ENCODE measurements around the gene PSG7. TPM values are rescaled to one million over a fixed set of nuclear protein-coding genes. Genes with fewer than 3 reads are reported as not detected.
"Not testable (repeated sequence)": the region's sequence is repeated elsewhere in the genome, so short reads cannot be mapped to it uniquely, and the experiment has no call there.

PSG7 gene
- total and polyA plus RNA-seq, 12 donors = not detected

- H3K27ac ChIP-seq = no peak overlapping the region
- WGBS, 4 donors = 35 to 44% (median 41%) methylated on average over 13 of the region's 13 CpGs
- no peak overlapping the region for H3K4me3 ChIP-seq
- DNase-seq = peak in 1 of 7 donors; percentile 5
- TF ChIP-seq POLR2A (IDR thresholded peaks at IDR 0.05) = no peak
- TF ChIP-seq, protein P1, sequence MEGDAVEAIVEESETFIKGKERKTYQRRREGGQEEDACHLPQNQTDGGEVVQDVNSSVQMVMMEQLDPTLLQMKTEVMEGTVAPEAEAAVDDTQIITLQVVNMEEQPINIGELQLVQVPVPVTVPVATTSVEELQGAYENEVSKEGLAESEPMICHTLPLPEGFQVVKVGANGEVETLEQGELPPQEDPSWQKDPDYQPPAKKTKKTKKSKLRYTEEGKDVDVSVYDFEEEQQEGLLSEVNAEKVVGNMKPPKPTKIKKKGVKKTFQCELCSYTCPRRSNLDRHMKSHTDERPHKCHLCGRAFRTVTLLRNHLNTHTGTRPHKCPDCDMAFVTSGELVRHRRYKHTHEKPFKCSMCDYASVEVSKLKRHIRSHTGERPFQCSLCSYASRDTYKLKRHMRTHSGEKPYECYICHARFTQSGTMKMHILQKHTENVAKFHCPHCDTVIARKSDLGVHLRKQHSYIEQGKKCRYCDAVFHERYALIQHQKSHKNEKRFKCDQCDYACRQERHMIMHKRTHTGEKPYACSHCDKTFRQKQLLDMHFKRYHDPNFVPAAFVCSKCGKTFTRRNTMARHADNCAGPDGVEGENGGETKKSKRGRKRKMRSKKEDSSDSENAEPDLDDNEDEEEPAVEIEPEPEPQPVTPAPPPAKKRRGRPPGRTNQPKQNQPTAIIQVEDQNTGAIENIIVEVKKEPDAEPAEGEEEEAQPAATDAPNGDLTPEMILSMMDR (IDR thresholded peaks at IDR 0.05) = peak in 3 of 6 experiments; percentile 13 to 30 (median 22)
- intact Hi-C loops (cut with DNase I) = no loop called here
- H3K4me1 ChIP-seq (replicated peaks in 1 of 2) = no peaks in the 10 kb centered on the region
- no peaks in the 10 kb centered on the region for H3K36me3 ChIP-seq (replicated peaks in 1 of 2)
- no peaks in the 10 kb centered on the region for H3K27me3 ChIP-seq
- H3K9me3 ChIP-seq (replicated peaks in 1 of 3) = no peaks in the 10 kb centered on the region
Observed at GRCh38 chr19:42942187-42942789, 5.3 kb upstream of the PSG7 start.

- H3K4me1 ChIP-seq (replicated peaks in 1 of 2); intact Hi-C loops (cut with DNase I); H3K27ac ChIP-seq; H3K27me3 ChIP-seq; H3K4me3 ChIP-seq; H3K9me3 ChIP-seq (replicated peaks in 1 of 3); DNase-seq; H3K36me3 ChIP-seq (replicated peaks in 1 of 2): not testable (repeated sequence)
Observed at GRCh38 chr19:42934726-42935125, 2.3 kb downstream of the PSG7 start.

GRCh38 chr19:42934183-42934582 is 2.8 kb downstream of the PSG7 start:
- H3K27ac ChIP-seq; H3K27me3 ChIP-seq; H3K4me1 ChIP-seq (replicated peaks in 1 of 2); H3K36me3 ChIP-seq (replicated peaks in 1 of 2); H3K9me3 ChIP-seq (replicated peaks in 1 of 3); DNase-seq; intact Hi-C loops (cut with DNase I); H3K4me3 ChIP-seq: not testable (repeated sequence)

DNA sequence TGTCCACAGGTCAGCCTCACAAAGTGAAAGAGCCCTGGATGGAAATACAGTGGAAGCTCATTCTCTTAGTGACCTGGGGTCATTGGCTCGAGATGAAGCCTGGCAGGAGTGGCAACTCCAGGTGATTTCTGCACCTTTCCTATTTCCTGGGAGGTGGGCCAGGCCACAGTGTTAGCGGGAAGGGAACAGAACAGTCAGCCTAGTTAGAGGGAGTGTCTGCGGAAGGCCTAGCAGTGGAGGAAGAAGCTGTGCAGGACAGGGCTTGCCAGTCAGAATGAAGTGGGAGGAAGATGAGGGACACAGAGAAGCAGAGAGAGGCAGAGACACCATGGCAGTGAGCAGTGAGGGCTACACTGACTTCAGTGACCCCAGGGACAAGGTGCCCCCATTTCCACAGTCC is 3.6 kb downstream of the PSG7 start:
- DNase-seq; H3K27ac ChIP-seq; H3K4me3 ChIP-seq; H3K36me3 ChIP-seq (replicated peaks in 1 of 2); H3K4me1 ChIP-seq (replicated peaks in 1 of 2); H3K27me3 ChIP-seq; intact Hi-C loops (cut with DNase I); H3K9me3 ChIP-seq (replicated peaks in 1 of 3): not testable (repeated sequence)
- WGBS, 4 donors = 71 to 82% (median 75%) methylated on average over 3 of the region's 3 CpGs

DNA sequence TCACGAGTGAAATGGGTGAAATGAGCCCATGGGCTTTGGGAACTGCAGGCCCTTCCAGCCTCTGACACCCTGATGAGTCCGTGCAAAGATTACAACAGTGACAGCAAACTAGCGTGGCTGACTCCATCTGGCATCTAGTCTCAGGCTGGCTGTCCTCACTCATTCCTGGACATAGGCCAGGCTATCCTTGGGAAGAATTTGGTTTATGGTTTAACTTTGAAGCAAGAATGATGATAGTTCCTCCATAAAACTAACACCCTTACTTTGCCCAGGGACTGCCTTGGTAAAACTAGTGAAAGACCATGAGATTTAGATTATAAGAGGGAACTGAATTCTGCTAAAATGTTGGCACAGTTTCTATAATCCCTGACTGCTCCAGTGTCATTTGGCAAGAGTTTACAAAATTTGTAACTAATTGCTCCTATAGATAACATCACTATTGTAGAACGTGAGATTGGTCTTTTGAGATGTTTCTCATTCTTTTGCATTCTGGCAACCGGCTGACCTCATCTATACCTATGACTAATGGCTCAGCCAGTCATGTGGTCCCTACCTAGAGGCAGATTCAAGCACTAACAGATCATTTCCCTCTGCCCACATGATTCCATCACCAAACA is 4.4 kb downstream of the PSG7 start:
- 45 to 62% (median 51%) methylated on average over 5 of the region's 5 CpGs for WGBS, 4 donors
- DNase-seq; H3K4me3 ChIP-seq; H3K9me3 ChIP-seq (replicated peaks in 1 of 3); H3K4me1 ChIP-seq (replicated peaks in 1 of 2); H3K27me3 ChIP-seq; H3K36me3 ChIP-seq (replicated peaks in 1 of 2); intact Hi-C loops (cut with DNase I): not testable (repeated sequence)
- H3K27ac ChIP-seq = peak overlapping the region in 1 of 5 donors; percentile 29

GRCh38 chr19:42930214-42930613 is 6.8 kb downstream of the PSG7 start:
- H3K27ac ChIP-seq; H3K9me3 ChIP-seq (replicated peaks in 1 of 3); intact Hi-C loops (cut with DNase I); H3K36me3 ChIP-seq (replicated peaks in 1 of 2); H3K27me3 ChIP-seq; H3K4me1 ChIP-seq (replicated peaks in 1 of 2); H3K4me3 ChIP-seq: not testable (repeated sequence)
- peak in 4 of 7 donors; percentile 46 to 62 (median 50) for DNase-seq
- WGBS, 4 donors = 0 to 11% (median 8%) methylated on average over 1 of the region's 1 CpG
- TF ChIP-seq, protein P1 (IDR thresholded peaks at IDR 0.05) = peak in 2 of 6 experiments; percentile 10 to 39

All from adrenal gland (tissue), 12 donors.